HG02798 (cell line): ENCODE measurements around the gene LRRC57.
A peak's percentile ranks its signal among the peaks of the same experiment; 100 is the strongest.
"Not testable (repeated sequence)": the region's sequence is repeated elsewhere in the genome, so short reads cannot be mapped to it uniquely, and the experiment has no call there.

Experiments used
- ATAC-seq: cut with Tn5 transposase; IDR thresholded peaks from one replicate; pipeline ENCODE4 v1.9.1; 2021; ENCODE audit warnings: mild to moderate bottlenecking; ENCODE audit not compliant: unreplicated experiment, poor library complexity

Gene LRRC57

DNA sequence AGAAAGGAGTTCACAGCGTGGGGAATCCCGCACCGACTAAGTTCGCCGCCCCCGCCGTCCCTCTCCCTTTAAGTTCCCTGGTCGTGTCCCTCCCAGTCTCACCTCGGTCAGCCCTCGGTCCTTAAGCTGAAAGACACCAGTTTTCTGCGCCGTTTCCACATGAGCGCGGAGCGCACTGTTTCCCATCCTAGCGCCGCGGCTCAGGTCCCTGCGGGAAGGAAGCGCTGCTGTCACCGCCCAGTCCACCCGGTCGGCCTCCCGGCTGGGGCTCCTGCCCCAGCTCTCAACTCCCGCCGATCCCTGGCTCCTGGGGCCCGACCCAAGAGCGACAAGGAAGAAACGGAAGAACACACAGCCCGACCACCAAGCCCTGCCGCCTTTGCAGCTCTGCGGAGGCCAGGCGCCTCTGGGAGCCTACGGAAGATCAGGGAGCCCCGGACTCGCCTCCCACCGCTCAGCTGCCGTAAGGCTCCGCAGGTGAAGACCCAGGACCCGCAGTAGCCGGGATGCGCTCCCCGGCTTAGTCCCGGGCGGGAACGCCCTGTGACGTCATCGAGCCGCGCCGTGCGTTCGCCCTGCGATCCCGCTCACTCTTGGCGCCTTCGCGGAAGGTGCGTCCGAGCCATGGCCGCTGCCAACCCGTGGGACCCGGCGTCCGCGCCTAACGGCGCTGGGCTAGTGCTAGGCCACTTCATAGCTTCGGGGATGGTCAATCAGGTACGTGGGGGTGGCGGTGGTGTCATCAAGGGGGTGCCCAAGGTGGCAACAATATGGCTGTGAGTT lies at the start of gene LRRC57, which contains the start of gene HAUS2:
LRRC57 (minus strand) TSS at position 545 of the 783 bp plus-strand sequence; CDS start at position 186, 359 bp downstream.
HAUS2 (plus strand) TSS at position 590 of the 783 bp plus-strand sequence; CDS start at position 625, 35 bp downstream.
- peak; percentile 84 for ATAC-seq

DNA sequence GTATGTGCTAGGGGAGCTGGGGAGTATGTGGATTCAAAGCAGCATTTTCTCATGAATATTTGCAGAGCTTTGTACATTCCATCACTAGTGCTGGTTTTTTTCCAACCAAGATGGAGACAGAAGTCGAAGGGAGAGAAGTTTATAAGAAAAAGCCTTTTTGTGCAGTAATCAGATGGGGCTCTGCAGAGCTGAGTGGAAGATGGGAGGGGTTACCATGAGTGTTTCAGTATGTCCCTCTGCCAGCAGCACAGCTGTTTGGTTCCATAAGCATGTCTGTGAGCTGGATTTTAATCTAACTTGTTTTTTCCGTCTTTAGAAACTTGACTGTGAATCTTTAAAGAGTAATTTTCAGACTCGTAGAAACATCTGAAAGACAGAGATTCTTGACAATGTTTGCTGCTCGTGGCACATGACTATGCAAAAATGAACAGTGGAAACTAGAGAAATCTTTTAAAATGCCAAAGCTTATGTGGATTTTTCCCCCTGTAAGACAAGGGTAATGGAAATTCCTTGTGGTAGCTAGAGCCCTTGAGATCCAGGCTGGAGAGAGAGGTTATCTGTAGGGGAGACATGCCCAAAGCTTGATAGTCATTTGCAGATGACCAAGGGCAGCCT lies 47.1 kb upstream of the LRRC57 start:
- no peak for ATAC-seq

DNA sequence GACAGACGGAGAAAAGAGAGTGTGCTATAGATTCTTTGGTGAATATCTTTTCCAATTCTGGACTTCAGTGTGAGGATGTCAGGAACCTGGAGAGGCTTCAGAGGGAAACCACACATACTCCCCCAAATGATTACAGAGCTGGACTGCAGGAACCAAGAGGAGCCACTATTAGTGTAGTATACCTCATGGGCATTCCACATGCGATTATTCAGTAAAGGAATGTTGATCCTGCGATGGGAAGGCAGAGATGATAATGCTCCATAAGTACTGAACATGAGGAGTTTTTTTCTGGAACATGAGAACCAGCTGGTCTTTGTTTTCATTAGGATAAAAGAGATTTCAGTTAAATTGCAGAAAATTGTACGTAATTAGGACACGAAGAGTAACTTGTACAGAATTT lies 45.5 kb upstream of the LRRC57 start:
- ATAC-seq = no peak

DNA sequence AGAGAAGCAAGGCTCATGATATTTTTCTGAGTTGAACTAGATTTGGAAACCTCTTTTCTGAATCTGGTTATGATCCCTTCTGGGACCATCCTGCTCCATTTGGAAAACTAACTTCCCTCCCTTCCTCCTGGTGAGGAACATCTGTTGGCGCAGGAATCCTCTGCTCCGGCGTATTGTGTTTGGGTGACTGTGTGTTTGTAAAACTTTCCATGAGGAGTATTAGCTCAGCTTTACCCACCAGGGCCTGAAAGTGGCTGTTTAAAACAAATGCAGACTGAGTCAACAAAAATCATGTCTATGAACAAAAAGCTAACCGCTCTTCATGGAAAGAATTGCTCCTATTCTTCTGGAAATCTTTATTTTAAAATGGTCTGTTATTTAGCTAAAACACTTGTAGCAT lies 44.5 kb upstream of the LRRC57 start:
- ATAC-seq = no peak

DNA sequence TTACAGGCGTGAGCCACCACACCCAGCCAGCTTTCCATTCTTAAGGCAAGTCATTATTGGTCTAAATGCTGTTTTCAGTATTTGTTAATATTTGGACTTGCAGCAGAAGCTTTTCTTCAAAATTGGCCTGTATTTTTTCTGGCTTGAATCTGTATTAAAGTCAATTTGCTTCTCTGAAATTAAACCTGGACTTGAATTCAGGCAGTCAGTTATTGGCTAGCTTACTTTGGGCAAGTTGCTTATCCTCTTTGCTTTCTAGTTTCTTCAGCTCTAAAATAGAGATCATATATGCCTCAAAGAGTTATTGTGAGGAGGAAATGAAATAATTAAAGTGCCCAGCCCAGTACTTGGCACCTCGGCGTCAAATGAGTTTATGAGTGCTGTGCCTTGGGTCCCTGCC lies 44.1 kb upstream of the LRRC57 start:
- no peak for ATAC-seq

GRCh38 chr15:42591238-42591934 lies 42.8 kb upstream of the LRRC57 start:
- no peak for ATAC-seq

DNA sequence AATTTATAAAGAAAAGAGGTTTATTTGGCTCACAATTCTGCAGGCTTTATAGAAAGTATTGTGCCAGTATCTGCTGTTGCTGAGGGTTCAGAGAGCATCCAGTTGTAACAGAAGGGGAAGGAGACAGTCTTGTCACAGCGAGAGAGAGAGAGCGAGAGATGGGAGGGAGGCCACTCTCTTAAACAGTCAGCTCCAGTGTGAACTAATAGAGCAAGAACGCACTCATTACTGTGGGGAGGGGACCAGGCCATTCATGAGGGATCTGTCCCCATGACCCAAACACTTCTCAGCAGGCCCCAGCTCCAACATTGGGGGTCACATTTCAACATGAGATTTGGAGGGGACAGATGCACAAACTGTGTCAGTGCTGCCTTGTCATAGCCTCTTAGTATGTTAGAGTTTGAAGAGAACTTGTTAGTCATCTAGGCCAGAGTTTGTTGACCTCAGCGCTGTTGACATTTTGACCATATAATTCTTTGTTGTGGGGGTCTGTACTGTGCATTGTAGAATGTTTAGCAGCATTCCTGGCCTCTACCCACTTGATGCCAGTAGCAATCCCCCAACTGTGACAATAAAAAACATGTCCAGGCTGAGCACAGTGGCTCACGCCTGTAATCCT lies 42.1 kb upstream of the LRRC57 start:
- ATAC-seq = no peak

- no peak for ATAC-seq
These were observed 35.6 kb upstream of the LRRC57 start for GRCh38 chr15:42584031-42584765.

GRCh38 chr15:42582569-42583375 lies 34.2 kb upstream of the LRRC57 start:
- ATAC-seq = no peak

DNA sequence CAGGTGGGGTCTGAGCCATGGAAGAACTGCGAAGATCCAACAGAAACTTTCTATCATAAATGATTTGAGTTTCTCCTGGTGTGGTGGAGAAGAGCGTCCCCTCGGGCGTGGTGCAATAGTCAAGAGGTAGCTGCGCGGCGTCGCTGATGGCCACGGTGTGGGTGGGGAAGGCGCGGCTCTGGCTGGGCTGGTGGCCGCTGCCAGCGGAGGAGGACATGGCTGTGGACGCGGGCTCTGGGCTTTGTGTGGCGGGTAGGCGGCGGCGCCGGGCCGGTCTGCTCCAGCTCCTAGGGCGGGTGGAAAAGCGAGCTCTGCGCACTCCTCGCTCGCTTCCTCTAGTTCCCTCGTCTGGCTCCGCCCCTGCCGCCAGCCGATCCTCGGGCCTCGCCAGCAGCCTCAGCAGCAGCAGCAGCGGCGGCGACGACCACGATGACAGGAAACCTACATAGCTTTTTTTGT lies 32.7 kb upstream of the LRRC57 start:
- peak; percentile 80 for ATAC-seq

GRCh38 chr15:42578984-42579537 lies 30.5 kb upstream of the LRRC57 start:
- no peak for ATAC-seq

GRCh38 chr15:42577514-42578031 lies 29.0 kb upstream of the LRRC57 start:
- no peak for ATAC-seq

DNA sequence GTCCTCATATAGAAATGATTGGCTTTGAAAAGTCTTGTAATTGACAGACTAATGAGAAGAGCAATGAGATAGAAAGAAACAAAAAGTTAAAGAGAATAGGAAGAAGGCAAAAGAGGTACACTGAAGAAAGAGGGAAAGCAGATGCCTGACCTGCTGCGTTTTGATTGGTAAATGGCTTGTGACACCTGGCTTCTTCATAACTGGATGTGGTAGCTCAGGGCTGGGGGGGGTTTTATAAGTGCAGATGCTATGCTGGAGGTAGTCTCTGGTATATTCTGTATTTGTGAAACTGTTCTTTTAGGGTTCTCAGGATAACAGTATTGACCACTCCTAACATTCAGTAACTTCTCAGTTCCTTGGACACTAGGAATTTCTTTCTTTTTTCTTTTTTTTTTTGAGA lies 28.2 kb upstream of the LRRC57 start:
- no peak for ATAC-seq

DNA sequence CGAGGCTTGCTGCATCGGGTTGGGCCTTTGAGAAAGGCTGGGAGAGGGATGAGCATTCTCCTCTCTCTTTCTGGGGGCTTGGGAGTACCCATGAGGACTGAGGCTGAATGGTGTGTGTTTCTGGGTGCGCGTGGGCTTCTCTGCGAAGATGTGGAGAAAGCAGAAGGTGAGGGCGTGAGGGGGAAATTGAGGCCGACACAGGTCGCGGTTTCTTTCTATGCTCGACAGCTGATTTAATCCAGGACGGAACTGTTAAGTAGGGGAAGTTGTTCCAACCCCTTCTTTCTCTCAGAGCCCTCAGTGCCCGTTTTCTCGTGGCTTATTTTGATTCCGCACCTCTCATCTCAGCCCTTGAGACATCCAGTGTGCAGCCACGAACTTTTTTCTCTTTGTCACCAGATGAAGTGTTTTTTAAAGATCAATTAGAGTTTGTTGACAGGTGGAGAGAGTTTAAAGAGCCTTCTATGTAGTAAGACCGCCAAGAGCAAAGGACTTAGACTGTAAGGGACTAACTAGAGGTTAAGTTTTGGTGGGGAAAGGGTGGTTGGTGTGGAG lies 27.5 kb upstream of the LRRC57 start:
- no peak for ATAC-seq

- peak; percentile 92 for ATAC-seq
These were observed 26.8 kb upstream of the LRRC57 start, which contains the start of gene STARD9 for GRCh38 chr15:42575188-42576039. TSS of gene STARD9 (plus strand) at chr15:42575606. CDS start at chr15:42575716, 110 bp downstream.

GRCh38 chr15:42558739-42559138 lies 10.1 kb upstream of the LRRC57 start:
- no peak for ATAC-seq

DNA sequence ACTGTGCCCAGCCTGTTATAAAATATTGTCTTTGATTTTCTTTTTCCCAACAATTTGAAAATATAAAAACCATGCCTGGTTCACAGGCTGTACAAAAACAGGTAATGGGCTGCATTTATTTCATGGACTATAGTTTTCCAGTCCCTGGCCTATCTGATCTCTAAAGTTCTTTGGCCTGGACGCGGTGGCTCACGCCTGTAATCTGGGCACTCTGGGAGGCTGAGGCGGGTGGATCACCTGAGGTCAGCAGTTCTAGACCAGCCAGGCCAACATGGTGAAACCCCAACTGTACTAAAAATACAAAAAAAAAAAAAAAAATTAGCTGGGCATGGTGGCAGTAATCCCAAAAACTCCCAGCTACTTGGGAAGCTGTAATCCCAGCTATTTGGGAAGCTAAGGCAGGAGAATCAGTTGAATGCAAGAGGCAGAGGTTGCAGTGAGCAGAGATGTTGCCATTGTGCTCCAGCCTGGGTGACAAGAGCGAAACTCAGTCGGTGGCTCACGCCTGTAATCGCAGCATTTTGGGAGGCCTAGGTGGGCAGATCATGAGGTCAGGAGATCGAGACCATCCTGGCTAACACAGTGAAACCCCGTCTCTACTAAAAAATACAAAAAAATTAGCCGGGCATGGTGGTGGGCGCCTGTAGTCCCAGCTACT lies 8.1 kb upstream of the LRRC57 start:
- not testable (repeated sequence) for ATAC-seq
